Sigmoid colon (tissue), 3 donors: Measurements from ENCODE around the gene ZNF556.

Experiments used
- CTCF ChIP-seq, 4 experiments: fragments of 450-650 bp in 3 of 4; fragments of 200-600 bp in 1 of 4; IDR thresholded peaks; one replicate each; pipeline ENCODE4 v1.5.1; 2016 to 2019; ENCODE audit warnings: antibody characterized with exemption in 4 of 4, mild to moderate bottlenecking in 3 of 4, moderate library complexity in 2 of 4
- POLR2A ChIP-seq, 2 donors: fragments of 450-650 bp; IDR thresholded peaks; one replicate each; pipeline ENCODE4 v1.6.1; 2016; ENCODE audit warnings: antibody characterized with exemption in 2 of 2, mild to moderate bottlenecking in 2 of 2, moderate library complexity in 2 of 2

- no peak for TF ChIP-seq CTCF (IDR thresholded peaks at IDR 0.05)
- TF ChIP-seq POLR2A (IDR thresholded peaks at IDR 0.05) = no peak
Observed at GRCh38 chr19:2923510-2923909, 56.4 kb downstream of the ZNF556 start.
